Right ventricle myocardium inferior (tissue), 1 donor: ENCODE data around the gene CLDN8. TPM values are rescaled to one million over a fixed set of nuclear protein-coding genes. Genes with fewer than 3 reads are reported as not detected.

Experiments
- ATAC-seq: fragments of 200-7000 bp; cut with Tn5 transposase; one replicate; pipeline ENCODE4 v1.9.1; 2020; ENCODE audit warnings: mild to moderate bottlenecking, moderate library complexity
- DNase-seq: peaks from one replicate; pipeline ENCODE4 v3.0.0; 2021; ENCODE audit errors: missing footprints
- intact Hi-C: fragments of 100-400 bp; cut with DNase I; formaldehyde crosslinking; loops from one replicate; pipeline ENCODE4 v1.11.0; 2022
- long read RNA-seq: library from polyadenylated mRNA; unstranded; transcript quantifications from one replicate; pipeline ENCODE4 v2.0.0, GENCODE V29; 2021
- total RNA-seq: library from RNA; stranded (reverse); fragmentation: NEBNext Ultra II Directional; extraction: Animal tissue kit (Norgen Biotek cat#: 25700); gene quantifications from one replicate; pipeline ENCODE4 v1.2.1, GENCODE V29; 2021
- donor health status: DM: no; HTN: yes; CAD: no; lungs with severe emphysema.

Gene CLDN8
- not detected for total RNA-seq
- long read RNA-seq, result 0 reads

DNA sequence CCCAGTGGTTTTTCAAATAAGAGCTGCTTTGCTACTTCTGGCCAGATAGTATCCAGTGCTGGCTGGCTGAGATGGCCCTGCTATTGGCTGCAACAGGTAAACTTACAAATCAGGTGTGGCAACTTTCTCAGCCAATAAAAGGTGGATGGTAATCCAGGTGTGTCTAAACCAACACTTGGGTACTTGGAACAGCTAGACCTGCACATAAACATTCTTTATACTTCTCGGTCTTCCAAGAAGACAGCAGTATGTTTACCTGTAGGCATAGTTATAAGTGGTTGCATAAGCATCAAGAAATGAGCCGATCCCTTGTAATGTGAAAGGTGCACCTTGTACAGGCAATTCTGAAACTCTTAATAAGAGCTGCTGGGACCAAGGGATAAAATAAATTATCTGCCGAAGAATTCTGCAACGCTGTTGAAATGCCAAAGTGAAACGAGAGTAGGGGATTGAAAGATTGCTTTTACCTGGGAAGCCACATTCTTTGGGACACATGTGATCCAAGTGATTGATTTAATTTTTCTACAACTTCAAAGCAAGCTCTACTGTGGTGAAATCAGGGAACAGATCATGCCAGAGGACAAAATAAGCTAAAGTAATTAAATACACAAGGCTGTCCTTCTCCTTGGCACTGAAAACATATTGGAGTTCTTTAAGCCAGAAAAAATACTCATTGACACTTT, at the start of gene CLDN8:
CLDN8 (minus strand) TSS at position 57 of the 683 bp plus-strand sequence. CDS start 172 bp downstream, outside the sequence.
- intact Hi-C loops, result no loop called here
- DNase-seq (no peak), ATAC-seq (no peak)

DNA sequence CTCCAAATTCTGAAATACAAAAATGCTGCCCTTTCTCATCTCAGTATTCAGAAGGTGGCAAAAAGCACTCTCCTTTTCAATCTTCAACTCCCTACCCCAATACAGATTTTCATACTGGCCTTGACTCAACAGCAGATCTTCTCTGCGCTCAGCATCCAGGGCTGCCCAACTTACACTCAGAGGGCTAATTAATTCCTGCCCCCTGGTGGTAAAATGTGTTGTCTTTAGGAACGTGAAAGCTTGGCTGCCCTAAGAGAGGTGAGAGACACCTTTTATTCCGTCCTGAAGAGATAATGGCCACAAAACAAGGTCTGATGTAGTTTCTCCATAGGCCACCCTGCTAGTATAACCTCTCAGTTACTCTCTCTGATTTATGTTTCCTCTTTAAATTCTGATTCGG, 41.9 kb upstream of the CLDN8 start:
- no peak for ATAC-seq

DNA sequence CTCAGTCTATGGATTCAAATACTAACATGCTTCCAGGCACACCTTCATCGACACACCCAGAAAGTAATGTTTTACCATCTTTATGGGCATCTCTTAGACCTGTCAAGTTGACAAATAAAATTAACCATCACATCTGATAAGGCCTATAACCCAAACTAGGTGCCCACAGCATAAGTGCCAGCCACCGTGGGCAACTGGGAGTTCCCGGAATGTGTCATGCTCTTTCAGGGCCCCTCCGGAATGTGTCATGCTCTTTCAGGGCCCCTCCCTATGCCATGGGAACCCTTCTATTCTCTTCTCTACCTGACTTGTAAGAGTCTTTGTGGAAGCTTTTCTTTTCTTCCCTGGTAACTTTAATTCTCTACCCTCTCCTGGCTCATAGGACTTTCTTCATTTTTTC, 40.2 kb upstream of the CLDN8 start:
- DNase-seq (no peak), ATAC-seq (no peak)
- intact Hi-C loops, result loop anchor here (10.0 kb wide), 1 partner anchor 181 kb away; no protein-coding TSS in a partner anchor

More for the DNA sequence above, 41.9 kb upstream of the CLDN8 start:
- intact Hi-C loops, result loop anchor here (10.0 kb wide), 1 partner anchor 183 kb away; no protein-coding TSS in a partner anchor
- DNase-seq, result no peak

DNA sequence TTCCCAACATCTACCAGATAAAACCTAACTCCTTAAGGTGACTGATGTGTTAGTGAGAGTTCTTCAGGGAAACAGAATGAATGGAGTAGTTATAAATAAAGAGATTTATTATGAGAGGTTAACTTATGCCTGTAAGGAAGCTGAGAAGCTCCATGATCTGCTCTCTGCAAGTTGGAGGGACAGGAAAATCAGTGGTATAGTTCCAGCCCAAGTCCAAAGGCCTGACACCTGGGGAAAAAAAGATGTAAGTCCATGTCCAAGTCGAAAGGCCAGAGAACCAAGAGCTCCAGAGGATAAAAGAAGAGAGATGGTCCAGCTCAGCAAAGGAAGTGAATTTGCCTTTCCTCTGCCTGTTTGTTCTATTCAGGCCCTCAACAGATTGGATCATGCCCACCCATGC, 39.8 kb upstream of the CLDN8 start:
- DNase-seq (no peak), ATAC-seq (no peak)
- intact Hi-C loops, result loop anchor here (10.0 kb wide), 1 partner anchor 181 kb away; no protein-coding TSS in a partner anchor

DNA sequence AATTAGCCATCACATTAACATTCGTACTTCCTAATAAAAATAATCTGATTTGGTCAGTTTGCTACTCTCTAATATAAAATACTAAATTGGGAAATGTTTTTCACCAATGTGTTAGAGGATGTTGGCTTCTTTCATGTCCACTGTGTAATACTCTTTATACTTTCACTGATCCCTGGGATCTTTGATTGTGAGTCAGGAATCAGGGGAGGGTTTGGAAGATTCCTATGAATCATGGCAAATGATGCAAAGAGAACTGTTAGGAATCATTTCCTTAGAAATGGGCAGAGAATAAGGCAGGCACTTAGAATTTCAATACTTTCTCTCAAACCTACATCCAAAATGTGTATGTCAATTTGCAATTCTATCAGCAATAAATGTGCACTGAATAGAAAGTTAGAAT, 35.9 kb upstream of the CLDN8 start:
- no peak for DNase-seq
- no peak for ATAC-seq
- intact Hi-C loops, result loop anchor here (10.0 kb wide), 1 partner anchor 177 kb away; no protein-coding TSS in a partner anchor

DNA sequence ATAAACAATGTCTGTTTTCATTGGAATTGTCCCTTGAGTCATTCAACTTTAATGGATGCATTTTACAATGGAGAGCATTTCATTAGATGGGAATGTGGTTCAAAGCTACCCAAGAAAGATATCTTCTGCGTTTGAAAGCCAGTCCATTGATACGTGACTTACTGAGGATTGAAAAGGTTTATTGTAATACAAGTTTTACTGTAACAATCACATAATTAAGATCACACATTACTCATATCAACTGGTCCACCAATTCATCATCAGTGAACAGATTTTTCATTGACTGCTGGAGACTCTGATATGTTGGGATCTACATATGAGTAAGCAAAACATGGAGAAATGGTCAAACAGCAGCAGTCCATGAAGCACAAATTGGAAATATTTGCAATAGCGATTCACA, 34.0 kb upstream of the CLDN8 start:
- intact Hi-C loops, result loop anchor here (10.0 kb wide), 1 partner anchor 175 kb away; no protein-coding TSS in a partner anchor

DNA sequence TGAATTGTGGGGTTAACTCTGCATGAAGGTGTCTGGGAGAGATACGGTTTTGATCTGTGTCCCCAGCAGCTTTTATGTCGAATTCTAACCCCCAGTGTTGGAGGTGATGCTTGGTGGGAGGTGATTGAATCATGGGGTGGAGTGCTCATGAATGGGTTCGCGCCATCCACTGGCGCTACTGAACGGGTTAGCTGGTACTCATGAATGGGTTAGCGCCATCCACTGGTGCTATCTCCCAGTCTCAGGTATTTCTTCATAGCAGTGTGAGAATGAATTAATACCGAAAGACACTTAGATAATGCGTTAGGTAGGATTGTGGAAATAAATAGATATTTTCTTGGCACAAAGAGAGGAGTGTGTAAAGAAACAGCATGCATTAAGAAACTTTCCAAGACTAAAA, 32.9 kb upstream of the CLDN8 start:
- intact Hi-C loops, result no loop called here
- DNase-seq (no peak), ATAC-seq (no peak)

More for the DNA sequence above, 34.0 kb upstream of the CLDN8 start:
- no peak for ATAC-seq
- DNase-seq, result no peak

DNA sequence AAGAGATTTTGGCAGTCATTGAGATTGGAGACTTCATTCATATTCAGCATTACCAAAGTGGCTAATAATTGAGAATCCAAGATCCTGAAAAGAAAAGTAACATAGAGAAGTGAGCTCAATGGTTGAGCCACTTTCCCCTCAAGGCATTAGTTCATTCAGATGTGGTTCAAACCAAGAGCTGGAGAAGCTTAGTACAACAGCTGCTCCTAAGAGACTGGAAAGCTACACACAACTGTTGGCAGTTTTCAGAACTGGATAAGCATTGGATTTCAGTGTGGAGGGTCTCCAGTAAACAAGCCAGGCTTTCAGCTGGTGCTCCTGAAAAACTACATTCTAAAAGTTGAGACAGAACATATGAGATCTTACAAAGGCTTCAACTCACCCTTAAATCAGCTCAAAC, 29.2 kb upstream of the CLDN8 start:
- ATAC-seq (no peak), DNase-seq (no peak)
- intact Hi-C loops, result no loop called here

DNA sequence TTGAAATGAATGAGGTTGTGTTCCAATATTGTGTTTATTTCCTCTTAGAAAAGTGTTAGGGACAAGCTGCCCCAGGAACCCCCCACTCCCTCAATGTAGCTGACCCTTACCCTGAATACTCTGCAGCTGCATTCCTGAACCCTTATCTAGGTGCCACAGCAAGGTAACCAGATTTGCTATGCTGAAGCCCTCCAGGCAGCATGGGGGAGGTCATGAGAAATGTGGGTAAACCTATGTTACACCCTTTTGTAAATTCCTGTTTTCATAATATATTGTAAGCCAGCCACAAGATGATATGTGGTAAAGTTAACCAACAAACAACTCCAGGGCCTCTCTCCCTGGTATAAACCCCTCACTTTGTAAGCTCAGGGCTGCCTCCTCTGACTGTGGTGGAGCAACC, 27.8 kb upstream of the CLDN8 start:
- DNase-seq, result no peak
- intact Hi-C loops, result no loop called here
- no peak for ATAC-seq

DNA sequence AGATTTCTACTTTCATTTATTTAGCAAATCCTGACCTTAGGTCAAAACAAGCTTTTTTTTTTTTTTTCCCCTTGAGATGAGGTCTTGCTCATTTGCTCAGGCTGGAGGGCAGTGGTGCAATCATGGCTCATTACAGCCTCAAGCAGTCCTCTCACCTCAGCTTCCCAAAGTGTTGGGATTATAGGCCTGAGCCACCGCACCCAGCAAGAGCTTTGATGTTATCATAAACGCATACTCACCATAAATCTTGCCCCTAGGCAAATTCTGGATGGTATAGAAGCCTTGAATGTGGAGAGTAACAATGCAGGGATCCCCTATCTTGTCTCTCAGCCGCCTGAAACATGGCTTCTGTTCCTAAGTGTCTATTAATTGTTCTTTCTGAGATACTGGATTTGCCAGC, 24.8 kb upstream of the CLDN8 start:
- intact Hi-C loops, result no loop called here

DNA sequence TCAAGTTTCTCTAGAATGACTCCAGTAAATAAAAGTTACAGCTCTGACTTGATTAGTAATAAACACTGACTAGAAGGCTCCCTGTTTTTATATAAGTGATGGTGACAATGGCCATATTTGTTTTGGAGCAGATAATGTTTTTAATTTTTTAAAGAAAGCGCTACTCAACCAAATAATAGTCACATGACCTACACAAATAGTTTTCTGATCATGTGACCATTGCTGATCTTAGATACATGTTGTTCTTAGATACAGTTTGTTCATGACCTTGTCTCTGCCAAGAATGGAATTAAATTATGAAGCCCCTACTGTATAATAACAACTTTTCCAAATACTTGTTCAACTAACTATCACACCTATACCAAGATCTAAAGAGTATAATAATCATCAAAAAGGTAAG, 22.3 kb upstream of the CLDN8 start:
- DNase-seq (no peak), ATAC-seq (no peak)
- intact Hi-C loops, result no loop called here

More for the DNA sequence above, 24.8 kb upstream of the CLDN8 start:
- DNase-seq (no peak), ATAC-seq (no peak)

DNA sequence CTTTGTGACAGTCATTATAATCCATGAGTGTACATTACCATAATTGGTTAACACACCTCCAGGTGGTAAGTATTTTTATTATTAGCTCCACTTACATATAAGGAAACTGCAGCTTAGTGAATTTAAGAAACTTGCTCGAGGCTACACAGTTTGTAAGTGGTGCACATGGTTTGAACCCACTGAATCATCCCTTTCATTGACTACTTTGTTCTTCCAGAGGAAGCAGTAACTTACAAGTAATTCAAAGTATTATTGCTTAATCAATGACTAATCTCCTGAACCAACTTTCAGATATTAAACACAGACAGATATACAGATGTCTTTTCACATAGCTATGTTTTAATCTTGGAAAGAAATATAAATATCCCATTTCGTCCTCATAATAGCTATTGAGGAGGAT, 18.7 kb upstream of the CLDN8 start:
- no peak for ATAC-seq
- intact Hi-C loops, result no loop called here

DNA sequence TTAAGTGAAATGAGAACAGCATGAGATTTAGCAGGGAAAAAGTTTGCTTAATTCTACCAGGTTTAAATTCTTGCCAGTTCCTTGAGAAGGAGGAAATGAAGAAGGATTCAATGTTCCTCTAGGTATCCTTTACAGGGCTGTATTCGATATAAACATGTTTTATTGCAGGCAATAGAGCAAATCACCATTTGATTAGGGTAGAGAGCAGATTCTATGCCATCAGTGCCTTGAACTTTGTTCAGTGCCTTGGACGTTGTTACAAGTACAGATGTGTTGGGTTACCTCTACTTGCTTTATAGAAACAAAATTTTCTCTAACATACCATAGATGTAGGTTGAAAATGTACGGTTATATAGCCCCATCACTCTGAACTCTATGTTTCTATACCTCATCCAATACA, 18.2 kb upstream of the CLDN8 start:
- intact Hi-C loops, result no loop called here
- DNase-seq, result no peak
- ATAC-seq, result no peak

More for the DNA sequence above, 18.7 kb upstream of the CLDN8 start:
- no peak for DNase-seq

DNA sequence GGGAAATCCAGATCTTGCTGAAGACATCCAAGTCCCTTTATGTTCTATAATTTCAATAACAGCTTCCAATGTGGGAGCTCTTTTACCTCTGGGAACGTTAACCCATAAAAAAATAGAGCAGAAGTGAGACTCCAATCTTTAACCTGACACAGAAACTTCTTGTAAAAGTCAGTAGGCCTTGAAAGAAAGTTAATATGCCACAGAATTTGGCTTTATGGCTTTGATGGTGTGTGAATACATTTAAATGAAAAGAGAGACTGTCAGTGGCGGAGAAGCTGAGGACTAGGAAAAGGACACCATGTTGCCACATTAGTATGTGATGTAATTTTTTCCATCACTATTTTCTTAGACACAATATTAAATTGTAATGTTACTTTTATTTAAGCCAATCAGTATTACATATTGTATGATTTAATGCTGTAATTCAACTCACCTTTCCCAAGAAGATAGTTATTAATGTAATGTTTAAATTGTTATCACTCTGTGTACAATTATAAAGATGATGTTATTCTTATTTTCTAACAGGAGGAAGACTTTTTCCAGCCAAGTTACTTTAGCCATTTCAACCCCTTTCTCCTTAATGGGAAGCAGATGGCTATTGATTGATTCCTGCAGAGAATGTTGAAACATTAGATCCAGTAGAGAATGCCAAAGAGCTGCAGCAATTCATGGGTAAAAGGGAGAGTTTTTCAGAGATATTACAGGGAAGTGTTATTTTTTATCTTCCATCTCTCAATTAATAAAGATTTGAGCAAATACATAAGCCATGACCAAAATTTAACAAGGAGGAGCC, 17.5 kb upstream of the CLDN8 start:
- ATAC-seq, result no peak
- intact Hi-C loops, result no loop called here
- no peak for DNase-seq

DNA sequence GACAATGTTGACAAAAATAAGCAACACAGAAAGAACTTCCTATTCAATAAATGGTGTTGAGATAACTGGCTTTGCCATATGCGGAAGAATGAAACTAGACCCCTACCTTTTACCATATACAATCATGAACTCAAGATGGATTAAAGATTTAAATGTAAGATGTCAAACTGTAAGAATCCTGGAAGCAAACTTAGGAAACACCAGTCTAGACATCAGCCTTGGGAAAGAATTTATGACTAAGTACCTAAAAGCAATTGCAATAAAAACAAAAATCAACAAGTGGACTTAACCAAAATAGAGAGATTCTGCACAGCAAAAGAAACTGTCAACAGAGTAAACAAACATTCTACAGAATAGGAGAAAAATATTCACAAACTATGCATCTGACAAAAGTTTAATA, 16.1 kb upstream of the CLDN8 start:
- intact Hi-C loops, result no loop called here
- ATAC-seq (no peak), DNase-seq (no peak)

DNA sequence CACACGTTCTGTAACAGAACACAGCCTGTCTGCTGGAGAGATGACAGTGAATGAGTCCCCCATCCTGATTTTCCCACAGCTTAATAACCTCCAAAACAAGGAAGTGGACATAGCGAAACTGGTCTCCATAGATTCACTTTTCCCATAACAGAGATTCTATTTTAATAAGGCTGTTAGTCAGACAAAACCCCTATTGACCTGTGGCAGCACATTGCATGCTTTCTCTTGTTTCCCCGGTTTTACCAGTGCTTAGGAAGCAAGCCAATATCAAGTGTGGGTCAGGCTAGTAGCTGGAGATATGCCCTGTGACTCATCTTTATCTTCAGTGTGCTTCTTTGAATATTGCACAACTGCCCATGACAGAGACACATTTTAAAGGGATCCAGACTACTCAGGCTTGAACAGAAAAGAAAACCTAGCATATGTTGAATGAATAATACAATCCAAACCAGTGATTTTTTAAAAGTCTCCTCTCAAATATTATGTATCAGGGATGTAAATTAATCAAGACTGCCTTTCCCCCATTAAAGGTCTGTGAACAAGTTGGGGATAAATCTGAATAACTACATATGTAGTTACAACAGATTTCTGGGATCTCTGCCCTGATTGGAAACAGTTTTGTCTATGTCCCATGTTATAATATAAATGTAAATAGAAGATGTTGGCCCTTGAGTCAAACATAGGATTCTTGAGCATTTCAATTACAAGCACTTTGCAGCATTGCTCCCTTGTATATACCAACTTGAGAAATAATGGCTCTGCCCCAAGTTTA, 11.9 kb upstream of the CLDN8 start:
- DNase-seq (no peak), ATAC-seq (peak; percentile 90)
- intact Hi-C loops, result no loop called here

DNA sequence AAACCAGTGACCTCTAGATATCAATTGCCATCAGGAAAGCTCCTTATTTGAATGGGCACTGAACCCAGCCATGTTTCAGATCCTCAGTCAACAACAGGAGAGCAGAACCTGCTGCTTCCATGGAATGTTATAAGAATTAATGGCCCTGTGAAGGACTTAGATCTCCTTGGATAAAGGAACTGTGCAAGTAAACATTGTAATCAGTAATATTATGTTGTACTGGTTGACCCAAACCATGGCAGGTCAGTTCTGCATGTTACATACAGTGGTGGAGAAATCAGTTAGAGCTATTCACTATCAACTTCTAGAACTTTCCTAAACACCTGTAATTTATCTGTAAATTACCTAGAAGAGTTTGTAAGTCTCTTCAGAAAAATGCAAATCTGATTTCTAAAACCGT, 11.2 kb upstream of the CLDN8 start:
- no peak for ATAC-seq
- intact Hi-C loops, result no loop called here
- DNase-seq, result no peak

DNA sequence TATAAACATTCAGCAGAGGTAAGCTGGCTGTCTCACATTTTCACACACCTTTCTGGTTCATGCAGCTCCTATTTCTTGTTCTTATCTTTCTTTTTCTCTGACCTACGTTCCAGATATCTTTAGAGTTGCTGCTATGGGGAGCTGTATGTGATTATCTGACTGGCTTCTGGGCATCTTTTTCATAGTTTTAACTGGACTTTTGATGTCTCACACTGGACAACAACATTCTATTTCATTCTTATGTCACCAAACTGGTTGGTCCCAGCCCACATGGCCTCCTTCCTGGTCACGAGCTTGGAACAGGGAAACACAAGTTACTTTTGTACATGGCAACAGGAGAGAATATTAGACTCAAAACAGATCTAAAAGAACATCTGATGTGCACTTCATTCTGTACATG, 7.7 kb upstream of the CLDN8 start:
- intact Hi-C loops, result no loop called here
- ATAC-seq (no peak), DNase-seq (no peak)

DNA sequence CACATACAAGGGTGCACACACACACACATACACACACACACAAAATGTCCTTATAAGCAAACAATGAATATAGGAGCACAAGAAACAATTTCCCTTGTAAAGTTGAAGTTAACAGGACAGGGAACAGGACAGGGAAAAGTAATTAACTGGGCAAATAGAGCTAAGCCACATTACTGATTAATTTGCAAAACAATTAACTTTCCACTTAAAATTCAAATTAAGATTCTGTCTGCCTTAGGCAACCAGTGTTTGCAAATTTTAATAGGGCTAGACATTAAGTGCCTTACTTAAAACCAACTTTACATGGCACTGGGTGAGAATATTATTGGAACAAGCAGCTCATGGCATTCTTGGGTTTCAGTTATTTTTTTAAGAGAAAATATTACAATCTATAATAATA, 6.8 kb upstream of the CLDN8 start:
- intact Hi-C loops, result no loop called here
- ATAC-seq (no peak), DNase-seq (no peak)
